Naive thymus-derived CD4-positive, alpha-beta T cell (primary cell): ENCODE measurements around the gene SCN8A. TPM values are rescaled to one million over a fixed set of nuclear protein-coding genes. Genes with fewer than 3 reads are reported as not detected.

Source experiments
- ATAC-seq: fragments of 150-1000 bp; cut with Tn5 transposase; 2 replicates; pipeline ENCODE4 v1.10.0; 2021; ENCODE audit warnings: mild to moderate bottlenecking, moderate library complexity
- CTCF ChIA-PET: fragments of 350-600 bp; sonication (Branson Sonifier 250); formaldehyde crosslinking; loops from one replicate; lab custom pipeline; 2021; ENCODE audit warnings: antibody characterized with exemption; lab: Charles Lee
- POLR2A ChIA-PET: fragments of 350-600 bp; sonication (Branson Sonifier 250); formaldehyde crosslinking; loops from one replicate; lab custom pipeline; 2021; ENCODE audit warnings: antibody characterized with exemption, inconsistent platforms; lab: Charles Lee
- DNase-seq, 9 donors: peaks; one replicate each; pipeline versions ENCODE4 v3.0.0 to v3.0.0-alpha.2; 2020 to 2022; ENCODE audit warnings: mixed read lengths in 1 of 9
- H3K27ac ChIP-seq: one replicate; pipeline ENCODE4 v1.7.0; 2013; ENCODE audit warnings: mild to moderate bottlenecking, low read depth, low read length, moderate library complexity
- H3K27me3 ChIP-seq, 2 donors: one replicate each; pipeline ENCODE4 v1.7.0; 2013; ENCODE audit warnings: low read length in 2 of 2, mild to moderate bottlenecking in 2 of 2, moderate library complexity in 2 of 2; ENCODE audit not compliant: control insufficient read depth in 2 of 2, insufficient read depth in 2 of 2
- H3K36me3 ChIP-seq, 3 experiments: 1 replicate in 2 of 3; 2 replicates in 1 of 3; pipeline ENCODE4 v1.7.0; 2013; ENCODE audit warnings: low read length in 3 of 3, mild to moderate bottlenecking in 3 of 3, moderate library complexity in 1 of 3; ENCODE audit not compliant: insufficient read depth in 3 of 3, control insufficient read depth in 2 of 3
- H3K4me1 ChIP-seq, 2 donors: one replicate each; pipeline ENCODE4 v1.7.0; 2013; ENCODE audit warnings: low read length in 2 of 2, mild to moderate bottlenecking in 2 of 2, moderate library complexity in 1 of 2; ENCODE audit not compliant: control insufficient read depth in 2 of 2, insufficient read depth in 2 of 2
- H3K4me3 ChIP-seq: 2 replicates; pipeline ENCODE4 v1.7.0; 2013; ENCODE audit warnings: mild to moderate bottlenecking, low read length
- H3K9me3 ChIP-seq, 3 experiments: 1 replicate in 2 of 3; 2 replicates in 1 of 3; pipeline ENCODE4 v1.7.0; 2013; ENCODE audit warnings: low read length in 3 of 3; ENCODE audit not compliant: control insufficient read depth in 2 of 3
- H3K27ac Mint-ChIP-seq, 9 donors: one replicate each; pipeline ENCODE4 v1.8.0; 2020 to 2022; ENCODE audit warnings: mixed read lengths in 9 of 9, mild to moderate bottlenecking in 8 of 9, moderate library complexity in 5 of 9, inconsistent platforms in 2 of 9
- H3K27me3 Mint-ChIP-seq, 5 donors: one replicate each; pipeline ENCODE4 v1.8.0; 2021 to 2022; ENCODE audit warnings: mixed read lengths in 5 of 5, mild to moderate bottlenecking in 1 of 5
- H3K36me3 Mint-ChIP-seq, 5 donors: one replicate each; pipeline ENCODE4 v1.8.0; 2020 to 2022; ENCODE audit warnings: mixed read lengths in 5 of 5, mild to moderate bottlenecking in 3 of 5, inconsistent platforms in 1 of 5
- H3K4me1 Mint-ChIP-seq, 7 donors: one replicate each; pipeline ENCODE4 v1.8.0; 2020 to 2022; ENCODE audit warnings: mixed read lengths in 7 of 7, mild to moderate bottlenecking in 3 of 7, inconsistent platforms in 1 of 7
- H3K4me3 Mint-ChIP-seq, 10 donors: one replicate each; pipeline ENCODE4 v1.8.0; 2020 to 2022; ENCODE audit warnings: mild to moderate bottlenecking in 10 of 10, mixed read lengths in 10 of 10, moderate library complexity in 6 of 10, inconsistent platforms in 2 of 10
- H3K9me3 Mint-ChIP-seq, 11 donors: one replicate each; pipeline ENCODE4 v1.8.0; 2020 to 2022; ENCODE audit warnings: mixed read lengths in 11 of 11, mild to moderate bottlenecking in 4 of 11, inconsistent platforms in 1 of 11, moderate library complexity in 1 of 11
- intact Hi-C, 2 donors: fragments of 100-400 bp; cut with micrococcal nuclease; formaldehyde crosslinking; loops; one replicate each; pipeline ENCODE4 v1.15.1; 2023
- polyA plus RNA-seq, 2 donors: library from polyadenylated mRNA; unstranded; fragments of 300-500 nt; fragmentation: Illumina TruSeq; gene quantifications; one replicate each; pipeline ENCODE4 v1.2.3, GENCODE V29; 2021
- total RNA-seq, 6 experiments: library from RNA in 5 of 6; stranded (reverse) in 5 of 6; gene quantifications; 1 replicate in 5 of 6; 2 replicates in 1 of 6; pipeline ENCODE4 v1.2.3 and lab custom pipeline; 2021 to 2026

SCN8A gene
- total and polyA plus RNA-seq, 7 experiments from 2014 or later: 0.01 to 1.1 (median 0.33) TPM

DNA sequence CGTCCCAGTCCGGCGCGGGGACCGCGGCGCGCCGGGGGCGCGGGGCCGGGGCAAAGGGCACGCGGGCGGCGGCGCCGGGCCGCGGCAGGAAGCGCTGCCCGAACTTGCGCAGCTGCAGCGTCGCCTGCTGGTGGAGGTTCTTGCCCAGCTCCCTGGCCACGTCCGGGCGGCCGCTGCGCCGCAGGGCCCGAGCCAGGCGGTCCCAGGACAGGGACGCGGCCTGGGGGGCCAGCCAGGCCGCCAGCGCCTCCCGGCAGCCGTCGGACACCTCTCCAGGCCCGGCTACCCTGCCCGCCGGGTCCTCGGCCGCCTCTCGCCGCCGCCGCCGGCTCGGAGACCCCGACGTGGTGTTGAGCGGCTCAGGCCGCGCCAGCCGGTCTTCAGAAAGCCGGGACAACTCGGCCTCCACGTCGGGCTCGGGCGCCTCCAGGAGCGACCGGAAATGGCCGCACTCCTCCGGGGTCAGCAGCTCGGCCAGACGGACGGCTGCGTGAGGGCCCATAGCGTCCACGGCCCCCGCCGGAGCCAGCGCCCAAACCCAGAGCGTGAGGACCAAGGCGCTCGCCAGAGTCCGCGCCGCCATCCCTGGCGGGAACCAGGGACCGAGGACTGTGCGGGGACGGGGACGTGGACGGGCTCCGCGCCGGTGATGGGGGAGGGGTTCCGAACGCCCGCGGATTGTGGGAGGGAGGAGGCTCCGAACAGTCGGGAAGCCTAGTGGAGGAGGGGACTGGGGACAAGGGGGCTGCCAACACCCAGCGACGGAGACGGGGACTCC, 223.5 kb downstream of the SCN8A start:
- DNase-seq: peak; percentile 22 to 74 (median 61)
- Mint-ChIP-seq H3K4me3 (peak overlapping the region; percentile 77 to 89 (median 86)), H3K36me3 (peaks cover 0 to 1% (median 0%) of the 10 kb centered on the region in 5 donors), H3K27ac (peak overlapping the region in 6 of 9 donors; percentile 17 to 94 (median 73)), H3K4me1 (peaks cover 9 to 19% (median 11%) of the 10 kb centered on the region in 7 donors), H3K27me3 (peaks cover 0 to 48% (median 0%) of the 10 kb centered on the region in 5 donors), H3K9me3 (peaks cover 0 to 3% (median 0%) of the 10 kb centered on the region in 11 donors)
- Histone ChIP-seq H3K36me3 (no peaks in the 10 kb centered on the region), H3K9me3 (no peaks in the 10 kb centered on the region), H3K4me1 (peaks cover 4 to 7% of the 10 kb centered on the region in 2 donors), H3K27me3 (no peaks in the 10 kb centered on the region), H3K27ac (peak overlapping the region; percentile 66), H3K4me3 (peak overlapping the region; percentile 57)
- POLR2A ChIA-PET: interaction anchor here (0.6 to 1.3 kb wide), 5 partner anchors 9 to 22 kb away, joined by 3 to 4 read pairs (median 3); no protein-coding TSS in a partner anchor
- CTCF ChIA-PET: interaction anchor here (0.7 to 2.9 kb wide), 4 partner anchors 9 to 393 kb away, joined by 3 to 12 read pairs (median 6); no protein-coding TSS in a partner anchor
- ATAC-seq: peak; percentile 94
- intact Hi-C loops: loop anchor here (1.0 to 2.0 kb wide), 3 partner anchors 32 to 393 kb away; partner anchors contain the start of gene SLC4A8 (in 1 of the 2)

DNA sequence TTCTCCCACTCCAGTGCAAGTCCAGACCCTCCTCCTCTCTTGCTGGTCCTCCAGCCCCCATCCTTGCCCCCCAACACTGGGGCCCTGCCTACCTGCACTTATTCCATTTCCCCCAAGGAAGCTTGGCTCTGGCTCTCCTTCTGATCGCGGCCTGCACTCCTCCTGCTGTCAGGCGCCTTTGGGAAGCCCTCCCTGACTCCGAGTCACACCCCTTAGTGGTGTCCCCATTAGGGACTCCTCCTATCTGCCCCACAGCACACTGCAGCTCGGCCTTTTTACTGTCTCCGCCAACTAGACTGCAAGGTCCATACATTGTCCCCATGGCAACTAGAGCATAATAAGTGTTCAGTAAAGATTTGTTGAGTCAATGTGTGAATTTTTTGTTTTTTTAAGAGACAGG, 224.5 kb downstream of the SCN8A start:
- H3K4me3 ChIP-seq: no peak overlapping the region
- Mint-ChIP-seq H3K9me3 (peaks cover 0 to 3% (median 0%) of the 10 kb centered on the region in 11 donors), H3K27me3 (peaks cover 0 to 53% (median 0%) of the 10 kb centered on the region in 5 donors), H3K4me1 (peaks cover 13 to 25% (median 17%) of the 10 kb centered on the region in 7 donors), H3K36me3 (peaks cover 0 to 1% (median 0%) of the 10 kb centered on the region in 5 donors), H3K4me3 (peak overlapping the region; percentile 77 to 89 (median 86)), H3K27ac (peak overlapping the region in 7 of 9 donors; percentile 20 to 83 (median 69))
- ChIA-PET CTCF (interaction anchor here (0.7 to 2.9 kb wide), 3 partner anchors 8 to 189 kb away, joined by 3 to 12 read pairs (median 3); no protein-coding TSS in a partner anchor), POLR2A (no interaction called here)
- no peaks in the 10 kb centered on the region for H3K9me3 ChIP-seq
- no peak for DNase-seq
- H3K27ac ChIP-seq: no peak overlapping the region
- no peaks in the 10 kb centered on the region for H3K36me3 ChIP-seq
- intact Hi-C loops: loop anchor here (2.0 kb wide), 2 partner anchors 31 to 391 kb away; partner anchors contain the start of gene SLC4A8 (in 1 of the 2)
- no peaks in the 10 kb centered on the region for H3K27me3 ChIP-seq
- no peak for ATAC-seq
- peaks cover 9 to 13% of the 10 kb centered on the region in 2 donors for H3K4me1 ChIP-seq

- ChIA-PET POLR2A (no interaction called here), CTCF (interaction anchor here (0.7 kb wide), 1 partner anchor 130 kb away, joined by 4 read pairs; no protein-coding TSS in a partner anchor)
- H3K27ac Mint-ChIP-seq: no peak overlapping the region
- H3K9me3 Mint-ChIP-seq: peaks cover 0 to 3% (median 0%) of the 10 kb centered on the region in 11 donors
- peaks cover 0 to 1% (median 0%) of the 10 kb centered on the region in 5 donors for H3K36me3 Mint-ChIP-seq
- intact Hi-C loops: no loop called here
- Histone ChIP-seq H3K27me3 (no peaks in the 10 kb centered on the region), H3K36me3 (peaks cover 0 to 4% (median 0%) of the 10 kb centered on the region in 3 experiments), H3K27ac (no peak overlapping the region), H3K4me1 (peaks cover 9 to 13% of the 10 kb centered on the region in 2 donors), H3K9me3 (no peaks in the 10 kb centered on the region), H3K4me3 (no peak overlapping the region)
- ATAC-seq (no peak), DNase-seq (no peak)
- peak overlapping the region in 1 of 10 donors; percentile 25 for H3K4me3 Mint-ChIP-seq
- peaks cover 13 to 29% (median 17%) of the 10 kb centered on the region in 7 donors for H3K4me1 Mint-ChIP-seq
- peaks cover 0 to 57% (median 0%) of the 10 kb centered on the region in 5 donors for H3K27me3 Mint-ChIP-seq
These were observed 226.3 kb downstream of the SCN8A start for GRCh38 chr12:51817027-51817953.

- peaks cover 0 to 55% (median 0%) of the 10 kb centered on the region in 5 donors for H3K27me3 Mint-ChIP-seq
These were observed 227.1 kb downstream of the SCN8A start for GRCh38 chr12:51818086-51818485.

DNA sequence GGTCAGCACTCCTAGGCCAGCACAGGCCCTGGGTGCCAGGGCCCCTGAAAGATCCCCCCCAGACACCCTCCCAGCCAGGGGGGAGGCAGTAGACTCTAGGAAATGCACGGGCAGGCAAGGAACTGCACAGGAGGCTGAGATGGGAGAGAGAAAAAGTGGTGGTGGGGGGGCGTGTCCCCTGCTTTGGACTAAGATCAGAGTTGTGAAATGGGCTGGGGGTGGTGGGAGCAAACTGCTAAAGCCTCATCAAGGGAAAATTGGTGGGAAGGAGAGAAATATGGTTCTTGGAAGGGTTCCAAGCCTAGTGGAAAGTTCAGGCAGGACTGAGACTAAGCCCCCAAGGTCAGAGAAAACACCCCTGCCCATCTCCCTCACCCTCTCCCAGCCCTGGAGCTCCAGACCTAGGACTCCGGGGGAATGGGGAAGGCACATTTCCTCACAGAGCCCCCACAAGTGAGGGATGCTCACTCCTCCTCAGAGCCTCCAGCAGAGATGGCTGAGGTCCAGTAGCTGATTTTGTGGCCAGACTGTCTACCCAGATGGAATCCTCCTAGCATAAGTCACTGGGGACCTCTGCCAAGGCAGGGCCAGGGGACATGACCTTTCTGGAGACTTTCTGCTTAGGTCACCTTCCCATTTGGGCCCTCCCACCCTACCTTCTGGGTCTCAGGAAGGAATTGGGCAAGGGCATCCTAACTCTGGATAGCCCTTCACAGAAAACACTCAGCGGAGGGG, 227.7 kb downstream of the SCN8A start:
- Histone ChIP-seq H3K4me3 (no peak overlapping the region), H3K4me1 (peaks cover 9 to 13% of the 10 kb centered on the region in 2 donors), H3K36me3 (peaks cover 0 to 4% (median 0%) of the 10 kb centered on the region in 3 experiments), H3K27ac (no peak overlapping the region), H3K27me3 (no peaks in the 10 kb centered on the region), H3K9me3 (no peaks in the 10 kb centered on the region)
- POLR2A ChIA-PET: no interaction called here
- Mint-ChIP-seq H3K4me3 (peak overlapping the region in 2 of 10 donors; percentile 21 to 41), H3K36me3 (peaks cover 0 to 1% (median 0%) of the 10 kb centered on the region in 5 donors), H3K4me1 (peaks cover 20 to 31% (median 23%) of the 10 kb centered on the region in 7 donors), H3K27me3 (peaks cover 0 to 51% (median 0%) of the 10 kb centered on the region in 5 donors), H3K9me3 (peaks cover 0 to 3% (median 0%) of the 10 kb centered on the region in 11 donors), H3K27ac (no peak overlapping the region)
- intact Hi-C loops: no loop called here
- CTCF ChIA-PET: interaction anchor here (0.6 to 0.9 kb wide), 2 partner anchors 9 to 1221 kb away, joined by 3 read pairs; no protein-coding TSS in a partner anchor
- DNase-seq (no peak), ATAC-seq (no peak)

More at GRCh38 chr12:51818086-51818485, 227.1 kb downstream of the SCN8A start:
- Histone ChIP-seq H3K4me3 (no peak overlapping the region), H3K36me3 (peaks cover 0 to 4% (median 0%) of the 10 kb centered on the region in 3 experiments), H3K4me1 (peaks cover 9 to 13% of the 10 kb centered on the region in 2 donors), H3K27ac (no peak overlapping the region), H3K9me3 (no peaks in the 10 kb centered on the region), H3K27me3 (no peaks in the 10 kb centered on the region)
- Mint-ChIP-seq H3K36me3 (peaks cover 0 to 1% (median 0%) of the 10 kb centered on the region in 5 donors), H3K9me3 (peaks cover 0 to 3% (median 0%) of the 10 kb centered on the region in 11 donors), H3K4me1 (peaks cover 15 to 31% (median 19%) of the 10 kb centered on the region in 7 donors), H3K27ac (no peak overlapping the region), H3K4me3 (no peak overlapping the region)
- DNase-seq (no peak), ATAC-seq (no peak)
- CTCF ChIA-PET: no interaction called here
- intact Hi-C loops: no loop called here
- POLR2A ChIA-PET: no interaction called here
